Upper lobe of left lung (tissue), 6 donors: Measurements from ENCODE around the gene ASNS. TPM values are rescaled to one million over a fixed set of nuclear protein-coding genes. Genes with fewer than 3 reads are reported as not detected.

Source experiments
- ATAC-seq, 2 donors: fragments of 200-7000 bp; cut with Tn5 transposase; one replicate each; pipeline ENCODE4 v1.9.1; 2022; ENCODE audit warnings: mild to moderate bottlenecking in 2 of 2, moderate library complexity in 2 of 2; ENCODE audit not compliant: low FRiP score in 2 of 2
- DNase-seq, 2 donors: peaks; one replicate each; pipeline ENCODE4 v3.0.0-alpha.2; 2019 to 2020
- H3K27ac ChIP-seq, 4 donors: fragments of 200-600 bp; sonication (generic); one replicate each; pipeline ENCODE4 v1.5.1; 2016 to 2019
- H3K27me3 ChIP-seq, 4 donors: fragments of 200-600 bp; sonication (generic); one replicate each; pipeline ENCODE4 v1.5.1; 2017 to 2019
- H3K36me3 ChIP-seq, 4 donors: fragments of 200-600 bp; sonication (generic); one replicate each; pipeline ENCODE4 v1.5.1; 2016 to 2019
- H3K4me1 ChIP-seq, 4 donors: fragments of 200-600 bp; sonication (generic); one replicate each; pipeline ENCODE4 v1.5.1; 2018 to 2019
- H3K4me3 ChIP-seq, 4 donors: fragments of 200-600 bp; sonication (generic); one replicate each; pipeline ENCODE4 v1.5.1; 2017 to 2019; ENCODE audit warnings: mild to moderate bottlenecking in 2 of 4, moderate library complexity in 1 of 4
- H3K9me3 ChIP-seq, 4 donors: fragments of 200-600 bp; sonication (generic); one replicate each; pipeline ENCODE4 v1.5.1; 2018 to 2019
- EP300 ChIP-seq, 4 donors: sonication (generic); formaldehyde crosslinking; IDR thresholded peaks; one replicate each; pipeline ENCODE4 v1.5.1; 2017; ENCODE audit warnings: antibody characterized with exemption in 4 of 4, control low read depth in 2 of 4
- POLR2A ChIP-seq, 4 donors: fragments of 450-650 bp; IDR thresholded peaks; one replicate each; pipeline ENCODE4 v1.5.1; 2016 to 2017; ENCODE audit warnings: antibody characterized with exemption in 4 of 4, mild to moderate bottlenecking in 2 of 4
- POLR2AphosphoS5 ChIP-seq, 2 donors: sonication (generic); formaldehyde crosslinking; IDR thresholded peaks; one replicate each; pipeline ENCODE4 v1.5.1; 2017; ENCODE audit warnings: antibody characterized with exemption in 2 of 2
- WGBS, 2 donors: methylation state at CpG; one replicate each; pipeline ENCODE4 v1.1.5; 2017 to 2018; 5-methylcytosine and 5-hydroxymethylcytosine counted together
- total RNA-seq, 6 donors: library from RNA; depleted of rRNA in 4 of 6; stranded (reverse); fragments of >200 nt in 4 of 6; gene quantifications; one replicate each; pipeline versions ENCODE4 v1.1.0 to v1.2.1, GENCODE V29; 2016 to 2021
- TF ChIP-seq, protein P1 (sequence below), 6 experiments: fragments of 450-650 bp in 4 of 6; fragments of 200-600 bp in 2 of 6; sonication (generic) in 2 of 6; IDR thresholded peaks; one replicate each; pipeline ENCODE4 v1.5.1; 2016 to 2019; ENCODE audit warnings: antibody characterized with exemption in 6 of 6
- donor health status: DM: no; HTN: no; CAD: no; lungs with moderate emphysema.
- donor health status: DM: no; HTN: yes; CAD: no; lungs with severe emphysema.

ASNS gene
- total RNA-seq, 6 donors from 2014 or later, result 7.3 to 51.7 (median 10.4) TPM

- TF ChIP-seq POLR2AphosphoS5 (IDR thresholded peaks at IDR 0.05) (no peak), EP300 (IDR thresholded peaks at IDR 0.05) (no peak), POLR2A (IDR thresholded peaks at IDR 0.05) (no peak)
- TF ChIP-seq, protein P1, sequence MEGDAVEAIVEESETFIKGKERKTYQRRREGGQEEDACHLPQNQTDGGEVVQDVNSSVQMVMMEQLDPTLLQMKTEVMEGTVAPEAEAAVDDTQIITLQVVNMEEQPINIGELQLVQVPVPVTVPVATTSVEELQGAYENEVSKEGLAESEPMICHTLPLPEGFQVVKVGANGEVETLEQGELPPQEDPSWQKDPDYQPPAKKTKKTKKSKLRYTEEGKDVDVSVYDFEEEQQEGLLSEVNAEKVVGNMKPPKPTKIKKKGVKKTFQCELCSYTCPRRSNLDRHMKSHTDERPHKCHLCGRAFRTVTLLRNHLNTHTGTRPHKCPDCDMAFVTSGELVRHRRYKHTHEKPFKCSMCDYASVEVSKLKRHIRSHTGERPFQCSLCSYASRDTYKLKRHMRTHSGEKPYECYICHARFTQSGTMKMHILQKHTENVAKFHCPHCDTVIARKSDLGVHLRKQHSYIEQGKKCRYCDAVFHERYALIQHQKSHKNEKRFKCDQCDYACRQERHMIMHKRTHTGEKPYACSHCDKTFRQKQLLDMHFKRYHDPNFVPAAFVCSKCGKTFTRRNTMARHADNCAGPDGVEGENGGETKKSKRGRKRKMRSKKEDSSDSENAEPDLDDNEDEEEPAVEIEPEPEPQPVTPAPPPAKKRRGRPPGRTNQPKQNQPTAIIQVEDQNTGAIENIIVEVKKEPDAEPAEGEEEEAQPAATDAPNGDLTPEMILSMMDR (IDR thresholded peaks at IDR 0.05), result no peak
- no peak for ATAC-seq
- Histone ChIP-seq H3K27me3 (no peaks in the 10 kb centered on the region), H3K27ac (no peak overlapping the region), H3K36me3 (peaks cover 0 to 2% (median 0%) of the 10 kb centered on the region in 4 donors), H3K9me3 (no peaks in the 10 kb centered on the region), H3K4me1 (peaks cover 7 to 16% (median 11%) of the 10 kb centered on the region in 4 donors), H3K4me3 (no peak overlapping the region)
- no peak for DNase-seq
- 86 to 90% methylated on average over 3 of the region's 3 CpGs for WGBS, 2 donors
Observed at GRCh38 chr7:97873606-97874005, 1.4 kb upstream of the ASNS start.

DNA sequence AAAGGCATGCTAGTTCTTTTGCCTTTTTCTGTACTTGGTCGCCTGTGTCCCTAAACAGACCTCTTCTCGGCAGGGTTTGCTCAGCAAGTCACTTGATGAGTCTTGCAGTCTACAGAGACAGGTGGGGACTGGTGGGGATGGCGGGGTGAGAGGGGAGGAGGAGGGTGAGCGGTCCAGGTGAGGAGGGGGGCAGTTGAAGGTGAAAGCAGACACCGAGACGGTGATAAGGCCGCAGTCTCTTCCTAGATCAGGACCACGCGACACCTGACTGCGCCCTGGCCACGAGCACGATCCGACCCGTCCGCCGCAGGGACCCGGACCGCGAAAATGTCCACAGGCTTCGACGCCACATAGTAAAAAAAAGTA lies 566 bp downstream of the ASNS start:
- H3K9me3 ChIP-seq, result no peaks in the 10 kb centered on the region
- WGBS, 2 donors, result 6 to 12% methylated on average over 8 to 21 of the region's 21 CpGs
- TF ChIP-seq EP300 (IDR thresholded peaks at IDR 0.05), result no peak
- no peaks in the 10 kb centered on the region for H3K27me3 ChIP-seq
- peaks cover 7 to 16% (median 11%) of the 10 kb centered on the region in 4 donors for H3K4me1 ChIP-seq
- peaks cover 0 to 18% (median 0%) of the 10 kb centered on the region in 4 donors for H3K36me3 ChIP-seq
- peak; percentile 33 to 67 for ATAC-seq
- no peak for DNase-seq
- H3K27ac ChIP-seq, result peak overlapping the region; percentile 66 to 84 (median 78)
- peak overlapping the region; percentile 59 to 82 (median 78) for H3K4me3 ChIP-seq

DNA sequence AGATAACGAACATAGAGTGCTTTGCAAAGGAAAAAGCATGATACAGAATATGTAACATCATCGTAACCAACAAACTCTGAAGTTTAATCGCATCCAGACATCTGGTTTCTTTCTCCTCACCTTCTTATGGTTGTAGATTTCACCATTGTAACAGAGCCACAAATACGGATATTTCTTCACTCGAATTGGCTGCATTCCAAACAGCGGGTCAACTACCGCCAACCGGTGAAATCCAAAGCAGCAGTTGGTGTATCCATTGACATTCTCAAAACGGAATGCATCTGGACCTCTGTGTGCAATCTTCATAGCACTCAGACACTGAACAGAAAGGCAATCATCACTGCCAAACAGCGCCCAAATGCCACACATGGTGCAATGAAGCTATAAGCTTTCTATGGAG lies 3.4 kb downstream of the ASNS start:
- TF ChIP-seq EP300 (IDR thresholded peaks at IDR 0.05) (no peak), POLR2A (IDR thresholded peaks at IDR 0.05) (no peak), POLR2AphosphoS5 (IDR thresholded peaks at IDR 0.05) (no peak)
- TF ChIP-seq, protein P1 (IDR thresholded peaks at IDR 0.05), result no peak
- no peaks in the 10 kb centered on the region for H3K27me3 ChIP-seq
- no peak overlapping the region for H3K4me3 ChIP-seq
- H3K27ac ChIP-seq, result no peak overlapping the region
- peaks cover 0 to 32% (median 0%) of the 10 kb centered on the region in 4 donors for H3K36me3 ChIP-seq
- ATAC-seq (no peak), DNase-seq (no peak)
- H3K9me3 ChIP-seq, result no peaks in the 10 kb centered on the region
- peaks cover 7 to 16% (median 11%) of the 10 kb centered on the region in 4 donors for H3K4me1 ChIP-seq
- 73 to 91% methylated on average over 10 of the region's 10 CpGs for WGBS, 2 donors

GRCh38 chr7:97868314-97868713 lies 3.9 kb downstream of the ASNS start:
- Histone ChIP-seq H3K4me3 (no peak overlapping the region), H3K36me3 (peaks cover 0 to 35% (median 0%) of the 10 kb centered on the region in 4 donors), H3K27me3 (no peaks in the 10 kb centered on the region), H3K9me3 (no peaks in the 10 kb centered on the region), H3K4me1 (peaks cover 7 to 16% (median 11%) of the 10 kb centered on the region in 4 donors), H3K27ac (no peak overlapping the region)
- DNase-seq, result no peak
- TF ChIP-seq, protein P1 (IDR thresholded peaks at IDR 0.05), result no peak
- no peak for TF ChIP-seq EP300 (IDR thresholded peaks at IDR 0.05)
- TF ChIP-seq POLR2A (IDR thresholded peaks at IDR 0.05), result no peak
- TF ChIP-seq POLR2AphosphoS5 (IDR thresholded peaks at IDR 0.05), result no peak
- ATAC-seq, result no peak

- TF ChIP-seq POLR2A (IDR thresholded peaks at IDR 0.05), result no peak
- no peak for TF ChIP-seq POLR2AphosphoS5 (IDR thresholded peaks at IDR 0.05)
- TF ChIP-seq, protein P1 (IDR thresholded peaks at IDR 0.05), result no peak
- no peak for TF ChIP-seq EP300 (IDR thresholded peaks at IDR 0.05)
- Histone ChIP-seq H3K4me1 (no peaks in the 10 kb centered on the region), H3K36me3 (peaks cover 0 to 40% (median 0%) of the 10 kb centered on the region in 4 donors), H3K27ac (no peak overlapping the region), H3K4me3 (no peak overlapping the region), H3K27me3 (no peaks in the 10 kb centered on the region), H3K9me3 (no peaks in the 10 kb centered on the region)
- no peak for ATAC-seq
- 91 to 93% methylated on average over 3 of the region's 3 CpGs for WGBS, 2 donors
- no peak for DNase-seq
Observed at GRCh38 chr7:97865104-97865503, 7.1 kb downstream of the ASNS start.
